Endothelial cell of hepatic sinusoid (primary cell): ENCODE measurements around the gene NFIB.

Source experiments
- in situ Hi-C: cut with HindIII; loops from 2 replicates; pipeline ENCODE4 v1.10.0; 2017; ENCODE audit warnings: low sequenced_read_pairs

The NFIB gene

GRCh38 chr9:14281136-14281795, 32.7 kb downstream of the NFIB start:
- in situ Hi-C loops, result no loop called here

- in situ Hi-C loops, result no loop called here
These were observed 34.3 kb downstream of the NFIB start for GRCh38 chr9:14279671-14280070.

DNA sequence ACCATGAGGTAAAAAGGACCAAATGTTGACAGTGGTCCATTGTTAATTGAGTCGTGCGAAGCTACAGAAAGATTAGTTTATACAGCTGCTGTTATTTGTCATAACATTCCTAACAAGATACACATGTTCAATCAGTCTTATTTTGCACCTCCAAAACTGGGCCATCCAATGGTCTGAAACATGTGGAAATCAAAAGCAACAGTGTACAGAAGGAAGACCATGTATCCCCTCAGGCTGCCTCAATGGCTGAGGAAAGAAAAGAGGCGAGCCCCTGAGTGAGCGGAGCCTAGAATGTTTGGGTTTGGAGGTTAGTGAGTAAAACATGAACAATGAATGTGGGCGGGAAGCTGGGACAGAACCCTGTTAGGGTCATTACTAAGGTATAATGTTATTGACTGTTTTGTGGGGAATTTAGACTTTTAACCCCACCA, 35.6 kb downstream of the NFIB start:
- in situ Hi-C loops, result no loop called here

GRCh38 chr9:14277761-14278160, 36.2 kb downstream of the NFIB start:
- in situ Hi-C loops, result no loop called here

DNA sequence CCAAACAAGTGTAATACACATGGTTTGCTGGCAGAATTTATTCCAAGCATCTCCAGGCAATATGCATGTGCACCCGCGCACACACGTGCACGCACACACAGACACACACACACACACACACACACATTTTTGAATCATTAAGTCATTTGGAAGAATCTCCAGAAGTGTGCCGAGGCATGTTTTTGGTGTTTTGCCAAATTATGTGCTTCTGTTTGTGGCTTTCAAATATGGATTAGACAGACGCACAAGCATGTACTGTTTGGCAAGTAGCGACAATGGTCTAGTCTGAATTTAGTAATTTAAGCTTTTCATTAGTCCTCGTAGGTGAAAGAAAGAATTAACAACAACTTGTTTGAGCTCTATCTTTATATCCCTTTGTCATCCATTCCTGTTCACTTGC, 36.7 kb downstream of the NFIB start:
- in situ Hi-C loops, result no loop called here

DNA sequence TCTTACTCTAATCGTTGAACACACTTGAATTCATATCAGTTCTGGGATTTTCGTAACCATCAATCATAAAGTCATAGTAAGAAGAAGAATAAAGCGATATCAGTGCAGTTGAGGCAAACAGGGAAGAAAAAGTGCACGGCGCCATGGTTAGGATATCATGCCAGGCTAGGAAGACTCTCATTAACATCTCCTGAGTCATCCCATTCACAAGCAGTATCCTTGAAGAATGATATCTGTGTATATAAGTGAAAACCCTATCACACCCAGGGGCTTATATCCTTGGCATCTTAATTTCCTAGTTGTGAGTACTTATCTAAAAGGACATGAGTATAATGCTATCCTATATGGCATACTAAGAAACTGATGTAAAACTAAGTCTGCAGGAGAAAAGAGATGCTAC, 38.6 kb downstream of the NFIB start:
- in situ Hi-C loops, result no loop called here

DNA sequence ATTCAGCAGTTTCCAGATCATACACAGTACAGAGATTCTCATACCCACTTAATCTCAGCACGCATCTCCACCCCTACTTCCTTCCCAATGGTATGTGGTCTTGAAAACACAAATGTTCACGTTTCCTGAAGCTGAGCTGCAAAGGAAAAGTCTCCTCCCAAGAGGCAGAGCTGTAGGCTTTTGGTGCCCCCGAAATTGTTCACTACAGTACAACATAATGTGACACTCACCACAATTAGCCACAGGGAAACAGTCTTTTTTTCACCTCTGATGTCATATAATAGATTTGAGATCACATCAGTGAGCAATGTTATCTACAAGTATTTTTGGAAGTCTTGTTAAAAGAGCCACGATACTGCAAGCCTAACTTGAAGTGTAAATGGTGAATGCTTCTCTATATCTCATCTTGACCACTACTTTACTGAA, 40.2 kb downstream of the NFIB start:
- in situ Hi-C loops, result loop anchor here (5.0 kb wide), 1 partner anchor 39 kb away; the partner anchor contains the start of gene NFIB

- in situ Hi-C loops, result loop anchor here (5.0 kb wide), 1 partner anchor 39 kb away; the partner anchor contains the start of gene NFIB
These were observed 40.9 kb downstream of the NFIB start for GRCh38 chr9:14272927-14273528.

GRCh38 chr9:14271093-14271673, 42.8 kb downstream of the NFIB start:
- in situ Hi-C loops, result loop anchor here (5.0 kb wide), 1 partner anchor 41 kb away; the partner anchor contains the start of gene NFIB

GRCh38 chr9:14270358-14271092, 43.4 kb downstream of the NFIB start:
- in situ Hi-C loops, result loop anchor here (5.0 kb wide), 1 partner anchor 42 kb away; the partner anchor contains the start of gene NFIB

- in situ Hi-C loops, result loop anchor here (5.0 kb wide), 1 partner anchor 42 kb away; the partner anchor contains the start of gene NFIB
These were observed 44.0 kb downstream of the NFIB start for GRCh38 chr9:14269916-14270315.

GRCh38 chr9:14263707-14264483, 50.0 kb downstream of the NFIB start:
- in situ Hi-C loops, result no loop called here

- in situ Hi-C loops, result no loop called here
These were observed 51.1 kb downstream of the NFIB start for GRCh38 chr9:14262827-14263226.

DNA sequence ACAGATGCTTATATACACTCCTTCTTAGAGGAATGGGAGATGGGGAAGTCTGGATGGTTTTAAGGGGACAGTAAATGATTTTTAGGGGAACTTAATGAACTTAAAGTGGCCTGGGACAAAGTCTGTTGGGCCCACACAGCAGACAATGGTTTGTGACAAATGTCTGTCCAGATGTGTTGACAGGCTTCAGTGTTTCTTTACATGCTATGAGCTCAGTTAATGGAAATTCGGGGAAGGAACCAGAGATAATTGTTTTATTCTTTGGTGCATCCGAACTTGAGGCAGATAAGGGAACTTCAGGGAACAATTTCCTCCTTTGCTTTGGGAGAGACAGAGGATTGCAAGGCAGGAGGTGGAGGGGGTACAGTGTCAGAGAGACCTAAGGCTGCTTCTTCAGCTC, 52.3 kb downstream of the NFIB start:
- in situ Hi-C loops, result no loop called here

DNA sequence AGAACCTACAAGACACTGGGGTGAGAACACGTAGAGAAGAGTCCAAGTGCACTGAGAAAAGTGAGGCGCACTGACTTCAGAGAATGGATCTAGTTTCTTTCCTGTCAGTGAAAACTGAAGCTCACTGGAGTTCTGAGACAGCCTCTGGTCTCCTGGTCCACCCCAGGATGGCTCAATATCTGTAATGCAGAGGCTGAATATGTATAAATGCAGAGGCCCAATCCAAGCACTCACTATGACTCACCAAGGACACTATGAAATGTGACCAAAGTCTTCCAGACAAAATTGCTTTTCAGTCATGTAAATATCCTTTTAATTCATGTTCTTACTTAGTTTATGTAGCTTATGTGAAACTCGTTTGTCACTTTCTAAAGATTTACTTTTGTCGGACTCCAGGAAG, 53.8 kb downstream of the NFIB start:
- in situ Hi-C loops, result no loop called here

GRCh38 chr9:14258660-14259239, 55.2 kb downstream of the NFIB start:
- in situ Hi-C loops, result no loop called here

- in situ Hi-C loops, result no loop called here
These were observed 55.8 kb downstream of the NFIB start for GRCh38 chr9:14258156-14258555.

GRCh38 chr9:14256588-14256987, 57.4 kb downstream of the NFIB start:
- in situ Hi-C loops, result no loop called here

DNA sequence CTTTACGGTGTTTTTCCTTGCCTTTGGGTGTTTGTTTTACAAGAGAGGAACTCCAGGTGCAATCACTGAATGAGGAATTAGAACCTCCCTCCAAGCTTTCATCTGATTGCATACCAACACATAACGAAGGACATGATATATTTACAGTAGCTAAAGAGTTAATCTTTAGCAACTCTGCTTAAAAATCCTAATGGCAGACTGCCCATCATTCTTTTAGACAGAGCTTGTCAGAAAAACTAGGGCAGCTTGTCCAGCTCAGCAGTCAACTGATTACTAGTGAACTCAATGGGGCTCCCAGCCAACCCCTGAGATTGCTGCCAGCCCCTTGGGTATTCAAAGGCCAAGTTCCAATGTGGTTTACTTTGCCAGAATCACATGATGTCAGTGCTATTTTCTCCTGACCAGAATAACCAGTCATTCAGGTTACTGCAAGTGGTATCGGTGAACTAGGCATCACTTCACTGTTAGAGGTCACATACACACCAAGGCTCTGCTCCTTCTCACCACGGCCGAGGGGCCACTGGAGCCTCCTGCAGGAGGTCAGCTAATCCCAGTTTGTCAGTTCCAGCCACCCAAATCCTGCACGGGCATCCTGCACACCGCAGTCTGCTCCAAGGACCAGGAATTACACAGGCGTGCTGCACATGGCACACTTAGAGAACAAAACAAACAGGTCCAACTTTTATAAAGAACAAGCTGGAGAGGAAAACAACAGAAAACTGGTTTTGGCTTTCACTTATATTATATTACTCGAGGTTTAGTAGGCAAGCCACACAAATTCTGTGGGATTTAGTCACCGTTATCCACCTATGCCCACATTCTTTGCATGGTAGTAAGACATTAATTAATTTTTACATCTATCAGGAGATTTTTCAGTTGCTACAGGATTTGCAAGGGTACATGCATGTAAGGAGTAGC, 62.5 kb downstream of the NFIB start:
- in situ Hi-C loops, result no loop called here
